ENCODE measurements around the gene PDE10A.

Gene PDE10A

GRCh38 chr6:165655191-165655590 lies 7.8 kb downstream of the PDE10A start:
- Mint-ChIP-seq H3K27ac (no peak overlapping the region), H3K36me3 (no peaks in the 10 kb centered on the region), H3K27me3 (peaks cover 4% of the 10 kb centered on the region), H3K9me3 (no peaks in the 10 kb centered on the region), H3K4me1 (no peaks in the 10 kb centered on the region), H3K4me3 (no peak overlapping the region)
- no peak for ATAC-seq (ENCODE audit: low read depth)
- DNase-seq (ENCODE audit: low spot score in 2 of 2) = no peak

GRCh38 chr6:165654144-165654543 lies 8.9 kb downstream of the PDE10A start:
- Mint-ChIP-seq H3K27ac (no peak overlapping the region), H3K36me3 (no peaks in the 10 kb centered on the region), H3K4me1 (no peaks in the 10 kb centered on the region), H3K4me3 (no peak overlapping the region), H3K27me3 (peaks cover 4% of the 10 kb centered on the region), H3K9me3 (no peaks in the 10 kb centered on the region)
- no peak for DNase-seq (ENCODE audit: low spot score in 2 of 2)
- no peak for ATAC-seq (ENCODE audit: low read depth)

GRCh38 chr6:165653607-165654006 lies 9.4 kb downstream of the PDE10A start:
- Mint-ChIP-seq H3K4me1 (no peaks in the 10 kb centered on the region), H3K9me3 (no peaks in the 10 kb centered on the region), H3K4me3 (no peak overlapping the region), H3K27ac (no peak overlapping the region), H3K36me3 (no peaks in the 10 kb centered on the region), H3K27me3 (peaks cover 2% of the 10 kb centered on the region)
- DNase-seq (ENCODE audit: low spot score in 2 of 2) = no peak
- no peak for ATAC-seq (ENCODE audit: low read depth)

GRCh38 chr6:165653196-165653595 lies 9.8 kb downstream of the PDE10A start:
- ATAC-seq (ENCODE audit: low read depth) = no peak
- Mint-ChIP-seq H3K9me3 (peaks cover 3% of the 10 kb centered on the region), H3K4me1 (no peaks in the 10 kb centered on the region), H3K36me3 (no peaks in the 10 kb centered on the region), H3K27me3 (peaks cover under 1% of the 10 kb centered on the region), H3K4me3 (no peak overlapping the region), H3K27ac (no peak overlapping the region)
- DNase-seq (ENCODE audit: low spot score in 2 of 2) = no peak

- no peak for ATAC-seq (ENCODE audit: low read depth)
- Mint-ChIP-seq H3K36me3 (no peaks in the 10 kb centered on the region), H3K27me3 (no peaks in the 10 kb centered on the region), H3K27ac (no peak overlapping the region), H3K4me3 (no peak overlapping the region), H3K4me1 (no peaks in the 10 kb centered on the region), H3K9me3 (peaks cover 3% of the 10 kb centered on the region)
- no peak for DNase-seq (ENCODE audit: low spot score in 2 of 2)
Observed at GRCh38 chr6:165652766-165653165, 10.3 kb downstream of the PDE10A start.

- DNase-seq (ENCODE audit: low spot score in 2 of 2) (no peak), ATAC-seq (ENCODE audit: low read depth) (no peak)
- H3K36me3 Mint-ChIP-seq = no peaks in the 10 kb centered on the region
- H3K4me1 Mint-ChIP-seq = no peaks in the 10 kb centered on the region
- no peak overlapping the region for H3K27ac Mint-ChIP-seq
- H3K9me3 Mint-ChIP-seq = peaks cover 3% of the 10 kb centered on the region
- H3K4me3 Mint-ChIP-seq = no peak overlapping the region
- H3K27me3 Mint-ChIP-seq = no peaks in the 10 kb centered on the region
Observed at GRCh38 chr6:165649166-165650137, 13.6 kb downstream of the PDE10A start.

GRCh38 chr6:165647041-165647440 lies 16.0 kb downstream of the PDE10A start:
- no peak overlapping the region for H3K27ac Mint-ChIP-seq
- no peak for ATAC-seq (ENCODE audit: low read depth)
- H3K36me3 Mint-ChIP-seq = no peaks in the 10 kb centered on the region
- H3K9me3 Mint-ChIP-seq = peaks cover 3% of the 10 kb centered on the region
- no peak overlapping the region for H3K4me3 Mint-ChIP-seq
- peaks cover 1% of the 10 kb centered on the region for H3K27me3 Mint-ChIP-seq
- H3K4me1 Mint-ChIP-seq = no peaks in the 10 kb centered on the region
- no peak for DNase-seq (ENCODE audit: low spot score in 2 of 2)

- peaks cover 1% of the 10 kb centered on the region for H3K27me3 Mint-ChIP-seq
- DNase-seq (ENCODE audit: low spot score in 2 of 2) = no peak
- no peaks in the 10 kb centered on the region for H3K4me1 Mint-ChIP-seq
- no peak overlapping the region for H3K4me3 Mint-ChIP-seq
- peaks cover 3% of the 10 kb centered on the region for H3K9me3 Mint-ChIP-seq
- no peak for ATAC-seq (ENCODE audit: low read depth)
- no peaks in the 10 kb centered on the region for H3K36me3 Mint-ChIP-seq
- no peak overlapping the region for H3K27ac Mint-ChIP-seq
Observed at GRCh38 chr6:165645919-165646318, 17.1 kb downstream of the PDE10A start.

GRCh38 chr6:165644586-165645266 lies 18.3 kb downstream of the PDE10A start:
- no peaks in the 10 kb centered on the region for H3K36me3 Mint-ChIP-seq
- H3K27me3 Mint-ChIP-seq = peaks cover 1% of the 10 kb centered on the region
- peaks cover 3% of the 10 kb centered on the region for H3K9me3 Mint-ChIP-seq
- H3K4me3 Mint-ChIP-seq = no peak overlapping the region
- ATAC-seq (ENCODE audit: low read depth) = no peak
- no peak for DNase-seq (ENCODE audit: low spot score in 2 of 2)
- H3K27ac Mint-ChIP-seq = no peak overlapping the region
- H3K4me1 Mint-ChIP-seq = no peaks in the 10 kb centered on the region

GRCh38 chr6:165643015-165643414 lies 20.0 kb downstream of the PDE10A start:
- no peak overlapping the region for H3K27ac Mint-ChIP-seq
- peaks cover 1% of the 10 kb centered on the region for H3K9me3 Mint-ChIP-seq
- no peak for DNase-seq (ENCODE audit: low spot score in 2 of 2)
- no peaks in the 10 kb centered on the region for H3K36me3 Mint-ChIP-seq
- no peak for ATAC-seq (ENCODE audit: low read depth)
- H3K4me1 Mint-ChIP-seq = no peaks in the 10 kb centered on the region
- H3K27me3 Mint-ChIP-seq = peaks cover 1% of the 10 kb centered on the region
- no peak overlapping the region for H3K4me3 Mint-ChIP-seq

- Mint-ChIP-seq H3K9me3 (peaks cover 1% of the 10 kb centered on the region), H3K4me3 (no peak overlapping the region), H3K36me3 (no peaks in the 10 kb centered on the region), H3K4me1 (no peaks in the 10 kb centered on the region), H3K27ac (no peak overlapping the region), H3K27me3 (peaks cover 4% of the 10 kb centered on the region)
- no peak for ATAC-seq (ENCODE audit: low read depth)
- no peak for DNase-seq (ENCODE audit: low spot score in 2 of 2)
Observed at GRCh38 chr6:165641672-165642156, 21.3 kb downstream of the PDE10A start.

GRCh38 chr6:165640806-165641205 lies 22.2 kb downstream of the PDE10A start:
- Mint-ChIP-seq H3K9me3 (peaks cover 1% of the 10 kb centered on the region), H3K27me3 (peaks cover 4% of the 10 kb centered on the region), H3K4me3 (no peak overlapping the region), H3K4me1 (no peaks in the 10 kb centered on the region), H3K36me3 (no peaks in the 10 kb centered on the region), H3K27ac (no peak overlapping the region)
- no peak for DNase-seq (ENCODE audit: low spot score in 2 of 2)
- no peak for ATAC-seq (ENCODE audit: low read depth)

GRCh38 chr6:165638530-165638929 lies 24.5 kb downstream of the PDE10A start:
- ATAC-seq (ENCODE audit: low read depth) (no peak), DNase-seq (ENCODE audit: low spot score in 2 of 2) (no peak)
- Mint-ChIP-seq H3K27ac (no peak overlapping the region), H3K4me1 (no peaks in the 10 kb centered on the region), H3K27me3 (peaks cover 5% of the 10 kb centered on the region), H3K36me3 (no peaks in the 10 kb centered on the region), H3K9me3 (peaks cover 1% of the 10 kb centered on the region), H3K4me3 (no peak overlapping the region)

GRCh38 chr6:165637586-165637985 lies 25.5 kb downstream of the PDE10A start:
- Mint-ChIP-seq H3K27ac (no peak overlapping the region), H3K9me3 (peaks cover 1% of the 10 kb centered on the region), H3K36me3 (no peaks in the 10 kb centered on the region), H3K4me3 (no peak overlapping the region), H3K4me1 (no peaks in the 10 kb centered on the region), H3K27me3 (peaks cover 5% of the 10 kb centered on the region)
- ATAC-seq (ENCODE audit: low read depth) = no peak
- DNase-seq (ENCODE audit: low spot score in 2 of 2) = no peak

Data from memory B cell (primary cell).